Activated gamma-delta T cell treated with Interleukin-2 at 50 U/mL for 16 hours (primary cell): ENCODE results near the gene RETREG1.
A peak's percentile ranks its signal among the peaks of the same experiment; 100 is the strongest.
"Not testable (repeated sequence)": the region's sequence is repeated elsewhere in the genome, so short reads cannot be mapped to it uniquely, and the experiment has no call there.

Source experiments
- DNase-seq: peaks from one replicate; pipeline ENCODE4 v3.0.0-alpha.2; 2020

Gene RETREG1

GRCh38 chr5:16615741-16616535 lies 859 bp downstream of the RETREG1 start:
- peak; percentile 6 for DNase-seq

DNA sequence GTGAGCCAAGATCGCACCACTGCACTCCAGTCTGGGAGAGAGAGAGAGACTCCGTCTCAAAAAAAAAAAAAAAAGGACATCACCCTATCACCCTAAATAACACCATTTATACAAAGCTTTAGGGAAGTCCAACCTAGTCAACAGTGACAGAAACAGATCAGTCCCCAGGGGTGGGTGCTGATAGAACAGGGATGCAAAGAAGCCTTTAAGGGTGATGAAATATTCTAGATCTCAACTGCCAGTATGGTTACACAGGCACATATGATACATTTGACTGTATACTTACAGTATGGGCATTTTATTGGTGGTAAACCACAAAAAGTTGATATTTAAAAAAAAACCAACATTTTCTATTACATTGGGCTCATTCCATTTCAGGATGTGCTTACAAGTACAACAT lies 4.8 kb downstream of the RETREG1 start:
- no peak for DNase-seq

DNA sequence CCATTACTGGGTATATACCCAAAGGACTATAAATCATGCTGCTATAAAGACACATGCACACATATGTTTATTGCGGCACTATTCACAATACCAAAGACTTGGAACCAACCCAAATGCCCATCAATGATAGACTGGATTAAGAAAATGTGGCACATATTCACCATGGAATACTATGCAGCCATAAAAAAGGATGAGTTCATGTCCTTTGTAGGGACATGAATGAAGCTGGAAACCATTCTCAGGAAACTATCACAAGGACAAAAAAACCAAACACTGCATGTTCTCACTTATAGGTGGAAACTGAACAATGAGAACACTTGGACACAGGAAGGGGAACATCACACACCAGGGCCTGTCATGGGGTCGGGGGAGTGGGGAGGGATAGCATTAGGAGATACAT lies 5.9 kb downstream of the RETREG1 start:
- not testable (repeated sequence) for DNase-seq

DNA sequence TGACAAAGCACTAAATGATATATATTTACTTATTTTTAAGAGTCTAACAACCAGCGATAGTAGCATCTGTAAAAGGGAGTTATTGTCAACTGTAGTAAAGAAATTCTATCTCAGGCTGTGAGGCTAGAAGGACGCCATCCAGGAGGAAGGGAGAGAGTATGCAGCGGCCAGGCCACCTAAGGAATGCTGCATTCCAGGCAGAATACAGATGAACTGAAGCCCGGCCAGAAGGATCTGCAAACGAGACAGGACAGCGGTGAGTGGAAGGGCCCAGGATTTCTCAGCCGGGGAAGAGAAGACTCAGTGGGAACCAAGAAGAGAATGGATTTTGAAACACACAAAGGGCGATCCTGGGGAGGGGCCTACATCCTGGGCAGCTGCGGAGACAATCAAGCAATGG lies 7.4 kb downstream of the RETREG1 start:
- DNase-seq: no peak

DNA sequence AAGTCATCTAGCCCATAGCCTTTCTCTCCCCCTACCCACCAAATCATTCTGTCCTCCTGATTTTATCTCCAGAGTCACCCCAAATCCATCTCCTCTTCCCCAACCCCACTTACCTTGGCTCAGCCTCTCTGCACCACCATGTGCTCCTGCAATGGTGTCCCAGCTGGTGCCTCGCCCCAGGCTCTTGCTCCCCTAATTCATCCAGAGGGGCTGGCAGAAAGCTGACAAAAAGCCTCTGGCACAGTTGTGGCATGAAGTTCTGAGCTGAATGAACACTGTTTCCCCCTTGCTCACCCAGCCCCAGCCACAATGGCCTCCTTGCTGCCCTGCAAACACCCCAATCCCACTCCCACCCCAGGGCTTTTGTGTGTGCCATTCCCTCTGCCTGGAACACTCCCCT lies 10.2 kb downstream of the RETREG1 start:
- DNase-seq: no peak

DNA sequence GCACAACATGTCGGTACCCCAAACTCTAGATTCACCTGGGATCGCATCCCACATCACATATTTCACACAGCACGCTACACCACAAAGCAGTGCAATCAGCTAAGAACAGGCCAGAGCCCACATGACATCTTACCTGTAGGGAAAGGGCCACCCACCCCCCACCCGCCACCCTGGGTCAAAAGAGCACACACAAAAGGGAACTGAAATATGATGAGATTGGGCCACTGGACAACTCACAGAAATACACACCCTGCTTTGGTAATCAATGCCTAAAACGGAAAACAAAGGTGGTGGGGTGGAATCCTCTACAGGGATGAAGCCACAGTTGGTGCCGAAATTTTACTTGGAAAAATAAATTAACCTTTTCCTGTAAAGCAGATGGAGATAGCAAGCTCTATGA lies 13.1 kb downstream of the RETREG1 start:
- no peak for DNase-seq

GRCh38 chr5:16603295-16603694 lies 13.5 kb downstream of the RETREG1 start:
- no peak for DNase-seq

DNA sequence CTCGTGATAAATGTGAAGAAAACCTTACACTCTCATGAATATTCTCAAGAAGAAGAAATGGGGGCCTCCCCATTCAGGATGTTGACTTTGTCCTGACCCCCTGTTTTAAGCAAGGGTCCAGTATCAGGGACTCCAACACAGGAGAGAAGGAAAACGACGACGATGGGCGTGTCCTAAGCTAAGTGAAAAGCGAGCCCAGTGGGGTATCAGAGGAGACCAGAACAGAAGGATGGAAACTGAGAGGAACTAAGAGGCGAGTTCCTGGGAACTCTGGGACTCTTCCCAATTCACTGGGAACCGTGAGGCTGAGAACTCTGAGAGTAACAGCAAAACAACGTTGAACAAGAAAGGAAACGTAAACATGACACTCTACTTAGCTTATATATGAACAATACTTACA lies 14.6 kb downstream of the RETREG1 start:
- no peak for DNase-seq

DNA sequence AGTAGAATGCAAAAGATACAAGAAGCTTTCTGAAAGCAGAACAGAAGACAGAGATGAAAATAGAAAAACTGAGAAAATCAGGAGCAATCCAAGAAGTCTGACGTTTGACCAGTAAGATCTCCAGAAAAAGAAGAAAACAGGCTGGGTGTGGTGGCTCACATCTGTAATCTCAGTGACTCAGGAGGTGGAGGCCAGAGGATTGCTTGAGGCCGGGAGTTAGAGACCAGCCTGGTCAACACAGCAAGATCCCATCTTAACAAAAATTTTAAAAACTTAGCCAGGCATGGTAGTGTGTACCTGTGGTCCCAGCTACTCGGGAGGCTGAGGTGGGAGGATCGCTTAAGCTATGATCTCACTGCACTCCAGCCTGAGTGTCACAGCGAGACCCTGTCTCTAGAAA lies 15.9 kb downstream of the RETREG1 start:
- no peak for DNase-seq

DNA sequence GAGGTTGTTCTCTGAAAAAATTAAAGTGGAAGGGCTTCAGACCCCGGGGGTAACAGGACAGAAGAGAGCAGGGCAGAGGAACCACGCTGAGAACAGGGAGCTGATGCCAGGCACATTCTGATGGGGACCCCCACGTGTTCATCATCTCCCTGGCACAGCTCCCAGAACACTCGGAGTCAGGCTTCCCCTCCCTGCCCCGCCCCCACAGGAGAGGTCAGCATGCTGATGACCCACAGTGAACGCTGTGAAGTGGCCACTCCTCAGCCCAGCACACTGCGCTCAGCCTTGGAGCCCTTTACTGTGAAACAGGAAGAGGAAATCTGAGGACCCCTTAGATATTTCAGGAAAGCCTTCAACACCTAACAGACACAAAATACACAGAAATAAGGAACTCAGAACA lies 16.4 kb downstream of the RETREG1 start:
- DNase-seq: no peak

DNA sequence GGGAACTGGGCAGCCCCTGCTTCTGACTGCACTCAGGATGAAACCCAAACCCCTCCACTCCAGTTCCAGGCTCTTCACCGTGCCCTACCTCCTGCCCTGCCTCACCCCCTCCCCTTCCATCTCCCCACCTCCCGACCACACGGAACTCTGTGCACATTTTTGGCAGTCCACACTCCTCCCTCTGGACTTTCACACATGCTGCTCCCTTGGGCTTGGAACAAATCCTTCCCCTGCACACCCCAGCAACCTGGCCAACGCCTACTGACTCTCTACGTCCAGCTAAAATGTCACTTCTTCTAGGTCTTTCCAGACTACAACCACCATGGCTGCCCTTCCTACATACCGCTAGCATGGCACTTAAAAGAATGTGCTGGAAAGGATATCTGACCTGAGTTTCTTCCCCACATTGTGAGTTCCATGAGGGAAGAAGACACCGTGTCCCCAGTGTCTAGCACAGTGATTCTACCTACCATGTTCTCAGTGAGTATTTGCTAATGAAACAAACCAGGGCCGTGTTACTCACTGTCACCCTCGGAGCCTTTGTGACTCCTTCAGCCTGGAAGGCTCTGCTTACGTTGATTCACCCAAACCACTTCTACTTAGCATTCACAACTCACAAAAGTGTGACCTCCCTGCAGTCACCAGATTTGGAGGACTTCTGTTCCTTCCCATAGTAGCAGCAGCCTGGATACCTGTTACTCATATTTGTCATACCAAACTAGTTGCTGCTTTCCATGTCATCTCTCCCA lies 18.7 kb downstream of the RETREG1 start:
- no peak for DNase-seq

GRCh38 chr5:16596581-16596940 lies 20.2 kb downstream of the RETREG1 start:
- DNase-seq: no peak

GRCh38 chr5:16595881-16596580 lies 20.8 kb downstream of the RETREG1 start:
- DNase-seq: no peak

DNA sequence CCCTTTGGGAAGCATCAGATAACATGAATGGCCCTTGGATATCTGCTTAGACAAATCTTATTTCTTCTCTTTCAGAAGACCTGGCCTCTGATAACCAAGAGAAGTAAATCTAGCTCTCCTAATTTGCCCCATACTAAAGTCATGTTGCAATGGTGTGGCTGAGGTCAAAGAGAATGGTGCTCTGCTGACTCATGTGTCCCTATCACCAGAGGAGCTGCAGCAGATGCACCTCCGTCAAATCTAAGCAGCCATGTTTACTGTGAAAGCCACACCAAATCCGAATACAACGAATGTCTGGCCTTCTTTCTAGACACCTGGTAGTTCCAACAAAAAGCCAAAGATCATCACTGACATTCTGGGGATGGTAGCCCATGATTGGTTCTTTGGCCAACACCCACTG lies 23.2 kb downstream of the RETREG1 start:
- no peak for DNase-seq

DNA sequence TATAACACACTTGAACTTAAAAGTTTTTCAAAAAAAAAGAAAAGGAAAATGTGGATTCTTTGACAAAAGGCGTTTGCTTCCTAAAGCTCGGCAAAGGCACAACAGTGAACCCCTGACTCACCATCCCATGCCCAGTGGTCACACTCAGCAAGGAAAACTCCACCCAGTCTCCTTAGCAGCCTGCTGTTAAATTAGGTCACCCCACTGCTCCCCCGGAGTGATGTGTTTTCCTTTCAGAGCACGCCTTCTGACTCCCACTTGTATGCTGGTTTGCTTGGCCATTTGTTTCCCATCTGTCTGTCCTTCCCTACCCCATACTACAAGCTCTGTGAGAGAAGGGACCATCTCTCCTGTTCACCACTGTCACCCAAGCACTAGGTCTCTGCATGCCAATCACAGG lies 23.8 kb downstream of the RETREG1 start:
- DNase-seq: no peak

DNA sequence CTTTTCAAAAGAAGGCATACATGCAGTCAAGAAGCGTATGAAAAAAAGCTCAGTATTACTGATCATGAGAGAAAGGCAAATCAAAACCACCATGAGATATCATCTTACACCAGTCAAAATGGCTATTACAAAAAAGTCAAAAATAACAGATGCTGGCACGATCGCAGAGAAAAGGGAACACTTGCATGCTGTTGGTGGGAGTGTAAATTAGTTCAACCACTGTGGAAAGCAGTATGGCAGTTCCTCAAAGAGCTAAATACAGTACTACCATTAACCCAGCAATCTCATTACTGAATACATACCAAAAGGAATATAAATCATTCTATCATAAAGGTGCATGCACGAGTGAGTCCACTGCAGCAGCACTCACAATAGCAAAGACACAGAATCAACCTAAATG lies 24.5 kb downstream of the RETREG1 start:
- no peak for DNase-seq

DNA sequence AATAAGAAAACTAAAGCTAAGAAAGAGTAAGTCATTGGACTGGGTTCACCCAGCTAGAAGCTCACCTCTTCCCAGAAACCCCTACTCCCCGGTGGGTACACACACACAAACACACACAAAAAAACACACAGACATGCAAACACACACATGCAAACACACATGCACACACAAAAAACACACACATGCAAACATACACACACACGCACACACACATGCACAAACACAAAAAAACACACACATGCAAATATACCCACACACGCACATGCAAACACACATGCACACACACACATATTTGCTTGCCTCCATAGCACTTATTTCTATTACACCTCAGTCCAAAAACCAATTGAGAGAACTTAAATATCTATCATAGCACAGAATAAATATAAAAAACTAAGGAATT lies 26.1 kb downstream of the RETREG1 start:
- DNase-seq: no peak

DNA sequence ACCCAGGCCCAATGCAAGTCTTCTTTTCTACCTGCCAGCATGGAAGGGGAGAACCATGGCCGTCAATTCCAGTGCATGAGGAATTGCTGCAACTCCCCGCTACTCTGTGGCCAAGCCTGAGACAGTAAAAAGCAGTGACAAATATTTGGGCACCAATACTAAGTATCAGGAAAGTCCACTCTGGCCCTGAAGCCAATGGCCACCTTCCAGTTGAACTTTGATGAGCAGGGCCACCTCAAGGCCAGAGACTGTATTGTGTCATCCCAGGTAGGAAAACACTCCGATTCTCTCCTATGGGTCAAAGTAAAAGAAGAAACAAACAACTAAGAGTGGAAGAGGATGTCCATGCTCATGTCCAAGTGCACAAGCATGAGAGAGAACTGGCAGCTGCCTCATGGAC lies 27.1 kb downstream of the RETREG1 start:
- DNase-seq: no peak

DNA sequence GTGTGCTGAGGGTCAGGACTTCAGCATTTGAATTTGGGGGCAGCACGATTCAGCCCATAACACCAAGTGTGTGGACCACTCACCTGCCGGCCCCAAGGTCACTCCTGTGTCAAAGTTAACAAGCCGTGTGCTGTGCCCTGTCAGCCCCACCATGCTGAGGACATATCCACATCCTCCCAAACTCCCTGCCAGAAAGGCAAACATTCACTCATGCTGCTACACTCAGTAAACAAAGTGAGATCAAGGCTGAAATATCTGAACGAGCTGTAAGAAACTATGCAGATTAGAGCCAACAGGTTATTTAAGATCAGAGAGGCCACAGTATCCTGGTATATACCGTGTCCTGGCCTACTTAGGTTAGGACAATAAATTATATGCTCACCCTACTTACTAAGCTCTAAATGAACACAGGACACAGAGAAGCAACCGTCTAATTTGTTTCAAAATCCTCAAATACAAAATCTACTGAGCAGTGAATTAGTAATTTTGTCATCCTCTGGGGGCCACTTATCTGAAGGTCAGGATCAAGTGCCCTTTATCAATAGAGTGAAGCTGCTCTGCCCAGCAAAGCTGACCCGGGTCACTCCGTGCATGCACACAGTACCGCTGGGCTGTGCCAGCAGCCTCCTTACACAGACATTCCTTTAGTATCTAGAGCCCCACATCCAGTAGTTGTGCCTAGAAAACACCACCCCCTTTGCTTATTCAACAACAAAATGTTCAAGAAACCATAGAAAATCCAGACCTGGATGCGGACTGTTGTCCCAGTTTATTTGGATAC lies 28.2 kb downstream of the RETREG1 start:
- no peak for DNase-seq

DNA sequence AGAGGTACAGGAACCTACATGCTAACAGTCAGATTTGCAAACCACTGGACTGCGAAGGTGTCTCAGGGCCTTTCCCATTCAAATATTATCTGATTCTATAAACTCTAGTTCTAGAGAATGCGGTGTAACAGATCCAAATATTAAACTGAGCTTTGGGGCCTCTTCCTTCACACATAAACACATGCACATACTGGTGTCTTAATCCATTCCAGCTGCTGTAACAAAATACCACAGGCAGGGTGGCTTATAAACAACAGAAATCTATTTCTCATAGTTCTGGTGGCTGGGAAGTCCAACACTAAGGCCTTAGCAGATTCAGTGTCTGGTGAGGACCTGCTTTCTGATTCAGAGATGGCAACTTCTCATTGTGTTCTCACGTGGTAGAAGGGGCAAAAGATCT lies 30.2 kb downstream of the RETREG1 start:
- no peak for DNase-seq

GRCh38 chr5:16585041-16585667 lies 31.6 kb downstream of the RETREG1 start:
- no peak for DNase-seq

- no peak for DNase-seq
Measured at GRCh38 chr5:16582081-16582480, 34.7 kb downstream of the RETREG1 start.

DNA sequence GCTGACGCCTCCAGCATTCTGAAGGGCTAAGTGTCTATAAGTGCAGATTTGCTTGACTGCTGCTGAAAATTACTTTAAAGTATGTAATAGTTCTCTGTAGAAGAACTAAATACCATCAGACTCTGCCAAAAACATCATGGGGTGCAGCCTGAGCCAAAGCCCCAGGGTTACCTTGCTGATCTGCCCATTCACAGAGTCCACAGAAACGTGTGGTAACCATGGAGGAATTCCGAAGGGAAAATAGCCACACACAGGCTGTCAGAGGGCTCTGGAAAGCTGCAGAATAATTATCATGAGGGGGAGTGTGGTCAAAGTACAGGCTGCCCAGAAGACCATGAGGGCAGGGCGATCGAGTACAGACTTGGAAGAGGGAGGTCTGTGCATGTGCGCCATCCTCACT lies 36.4 kb downstream of the RETREG1 start:
- DNase-seq: no peak
